K562 (cell line): ENCODE results near the gene PPM1H. TPM values are rescaled to one million over a fixed set of nuclear protein-coding genes. Genes with fewer than 3 reads are reported as not detected.
A peak's percentile ranks its signal among the peaks of the same experiment; 100 is the strongest.

Experiments used
- ATF1 ChIP-seq, 2 experiments: fragments of 450-650 bp in 1 of 2; IDR thresholded peaks; 2 replicates each; pipeline ENCODE4 v1.6.1; 2016; ENCODE audit warnings: missing compliant biosample characterization in 1 of 2, missing genetic modification characterization in 1 of 2
- BHLHE40 ChIP-seq: IDR thresholded peaks from 2 replicates; pipeline ENCODE4 v1.6.1; 2011; ENCODE audit warnings: low read length, improper control_type of control experiment
- BRF1 ChIP-seq: IDR thresholded peaks from 3 replicates; pipeline ENCODE4 v1.6.1; 2011; ENCODE audit warnings: borderline replicate concordance, mild to moderate bottlenecking; ENCODE audit not compliant: insufficient read length; ENCODE audit errors: extremely low read depth
- CBX8 ChIP-seq: fragments of 200-600 bp; sonication (generic); IDR thresholded peaks from 2 replicates; pipeline ENCODE4 v1.6.1; 2012; ENCODE audit warnings: borderline replicate concordance, mixed run types, low read depth, mild to moderate bottlenecking, moderate library complexity, mixed read lengths, low read length, control low read depth, inconsistent platforms; ENCODE audit not compliant: poor library complexity, severe bottlenecking; ENCODE audit errors: extremely low read depth
- DLX4 ChIP-seq: fragments of 250-450 bp; sonication (Bioruptor Pico); IDR thresholded peaks from 2 replicates; pipeline ENCODE4 v1.6.1; 2021; ENCODE audit warnings: mild to moderate bottlenecking
- HIVEP1 ChIP-seq: fragments of 250-450 bp; sonication (Bioruptor Pico); IDR thresholded peaks from 2 replicates; pipeline ENCODE4 v1.4.0; 2020; ENCODE audit warnings: mild to moderate bottlenecking
- MAFF ChIP-seq: IDR thresholded peaks from 2 replicates; pipeline ENCODE4 v1.6.1; 2012; ENCODE audit warnings: low read length, improper control_type of control experiment
- MNT ChIP-seq, 2 experiments: fragments of 450-650 bp; conservative IDR thresholded peaks; 2 replicates each; pipeline ENCODE4 v1.6.1; 2017; ENCODE audit warnings: mild to moderate bottlenecking in 2 of 2, moderate library complexity in 2 of 2
- NFE2 ChIP-seq: IDR thresholded peaks from 2 replicates; pipeline ENCODE4 v1.6.1; 2014; ENCODE audit warnings: antibody characterized with exemption, low read depth
- POLR3A ChIP-seq: IDR thresholded peaks from 2 replicates; pipeline ENCODE4 v1.6.1; 2011; ENCODE audit warnings: borderline replicate concordance, mild to moderate bottlenecking, moderate library complexity; ENCODE audit not compliant: insufficient read length, insufficient read depth; ENCODE audit errors: extremely low read depth
- SMARCA4 ChIP-seq: fragments of 450-650 bp; IDR thresholded peaks from 2 replicates; pipeline ENCODE4 v1.6.1; 2016
- SNAPC5 ChIP-seq: fragments of 250-450 bp; sonication (Bioruptor Pico); IDR thresholded peaks from 2 replicates; pipeline ENCODE4 v1.8.0; 2021; ENCODE audit warnings: moderate library complexity, mild to moderate bottlenecking, inconsistent platforms
- SRSF9 ChIP-seq: fragments of 200-400 bp; formaldehyde crosslinking; IDR thresholded peaks from 2 replicates; pipeline ENCODE4 v1.6.1; 2017; ENCODE audit warnings: low read depth, low read length, borderline replicate concordance
- TAF9B ChIP-seq: fragments of 450-650 bp; IDR thresholded peaks from 2 replicates; pipeline ENCODE4 v1.6.1; 2018; ENCODE audit warnings: mild to moderate bottlenecking; ENCODE audit not compliant: partially characterized antibody
- USF2 ChIP-seq: sonication (generic); formaldehyde crosslinking; IDR thresholded peaks from 2 replicates; pipeline ENCODE4 v1.5.0; 2020; ENCODE audit warnings: missing genetic modification reagents
- ZBTB49 ChIP-seq: sonication (generic); formaldehyde crosslinking; IDR thresholded peaks from 2 replicates; pipeline ENCODE4 v1.8.0; 2022; ENCODE audit warnings: missing genetic modification reagents, mild to moderate bottlenecking, borderline replicate concordance
- ZNF24 ChIP-seq: fragments of 450-650 bp; IDR thresholded peaks from 2 replicates; pipeline ENCODE4 v1.6.1; 2016
- ZNF3 ChIP-seq: fragments of 250-450 bp; sonication (Bioruptor Pico); IDR thresholded peaks from 2 replicates; pipeline ENCODE4 v1.5.0; 2021; ENCODE audit warnings: mild to moderate bottlenecking, moderate library complexity
- ZZZ3 ChIP-seq: fragments of 450-650 bp; IDR thresholded peaks from 2 replicates; pipeline ENCODE4 v1.6.1; 2016; ENCODE audit warnings: antibody characterized with exemption, mild to moderate bottlenecking, moderate library complexity
- polyA plus RNA-seq, 8 experiments: library from polyadenylated mRNA; depleted of rRNA in 4 of 8; stranded (reverse) in 5 of 8; unstranded in 3 of 8; fragments of >200 nt; fragmentation: Nextera tagmentation in 2 of 8; fragmentation: Illumina TruSeq in 1 of 8; extraction: Ambion mirVana in 2 of 8; extraction: Trizol in 1 of 8; gene quantifications; 2 replicates each; pipeline versions ENCODE4 v1.2.1 to v1.2.3, GENCODE V29; 2011 to 2014; ENCODE audit warnings: inconsistent platforms in 1 of 8, missing spikeins in 1 of 8
- total RNA-seq, 7 experiments: library from RNA; depleted of rRNA in 6 of 7; stranded (reverse); fragments of >200 nt in 6 of 7; fragmentation: Illumina TruSeq in 2 of 7; extraction: Trizol in 2 of 7; gene quantifications; 2 replicates each; pipeline versions ENCODE4 v1.2.1 to v1.2.3, GENCODE V29; 2011 to 2021; ENCODE audit warnings: low replicate concordance in 1 of 7
- TF ChIP-seq, protein P1 (sequence below): fragments of 450-650 bp; IDR thresholded peaks from 2 replicates; pipeline ENCODE4 v1.6.1; 2018; ENCODE audit not compliant: partially characterized antibody

Gene PPM1H
- total and polyA plus RNA-seq, 9 of the 15 experiments (the other 6 are each of a cell fraction or from before 2014, with no cell fraction given) = 5.3 to 29.3 (median 11.3) TPM

DNA sequence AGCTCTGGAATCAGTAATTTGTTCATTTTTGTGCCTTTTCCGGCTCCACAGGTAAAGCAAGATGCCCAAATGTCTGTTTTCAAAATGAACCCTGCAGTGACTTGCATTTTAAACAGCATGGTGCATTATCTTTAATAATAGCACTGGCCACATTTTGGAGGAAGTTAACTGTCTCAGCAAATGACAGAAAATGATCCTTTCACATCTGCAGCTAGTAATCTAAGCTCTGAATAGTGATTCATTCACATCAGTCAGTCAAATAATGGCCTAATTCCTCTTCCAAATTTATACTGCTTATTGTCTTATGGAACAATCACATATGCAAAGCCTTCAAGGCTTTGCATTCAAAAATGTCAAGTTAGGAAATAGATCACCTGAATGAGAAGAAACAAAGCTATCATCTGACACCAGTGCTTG, 75.6 kb downstream of the PPM1H start (continued):
- TF ChIP-seq MNT (conservative IDR thresholded peaks at IDR 0.05) = no peak
- TF ChIP-seq BHLHE40 = no peak
- no peak for TF ChIP-seq ZZZ3
- TF ChIP-seq ZBTB49 (CRISPR knock-in tag) = no peak
- TF ChIP-seq ZNF24 = no peak
- no peak for TF ChIP-seq SRSF9
- no peak for TF ChIP-seq BRF1
- TF ChIP-seq ZNF3 (CRISPR knock-in tag) = no peak
- TF ChIP-seq SNAPC5 = no peak
- TF ChIP-seq SMARCA4 = no peak
- TF ChIP-seq CBX8 = no peak
- TF ChIP-seq POLR3A = no peak
- no peak for TF ChIP-seq TAF9B
- no peak for TF ChIP-seq DLX4 (CRISPR knock-in tag)
- no peak for TF ChIP-seq ATF1 (CRISPR knock-in tag; IDR thresholded peaks at IDR 0.05)
- no peak for TF ChIP-seq ATF1 (tag; IDR thresholded peaks at IDR 0.05)
- no peak for TF ChIP-seq USF2 (CRISPR knock-in tag)
- TF ChIP-seq MAFF = peak; percentile 28; the same call in 1 of the 2 replicates
- TF ChIP-seq, protein P1, sequence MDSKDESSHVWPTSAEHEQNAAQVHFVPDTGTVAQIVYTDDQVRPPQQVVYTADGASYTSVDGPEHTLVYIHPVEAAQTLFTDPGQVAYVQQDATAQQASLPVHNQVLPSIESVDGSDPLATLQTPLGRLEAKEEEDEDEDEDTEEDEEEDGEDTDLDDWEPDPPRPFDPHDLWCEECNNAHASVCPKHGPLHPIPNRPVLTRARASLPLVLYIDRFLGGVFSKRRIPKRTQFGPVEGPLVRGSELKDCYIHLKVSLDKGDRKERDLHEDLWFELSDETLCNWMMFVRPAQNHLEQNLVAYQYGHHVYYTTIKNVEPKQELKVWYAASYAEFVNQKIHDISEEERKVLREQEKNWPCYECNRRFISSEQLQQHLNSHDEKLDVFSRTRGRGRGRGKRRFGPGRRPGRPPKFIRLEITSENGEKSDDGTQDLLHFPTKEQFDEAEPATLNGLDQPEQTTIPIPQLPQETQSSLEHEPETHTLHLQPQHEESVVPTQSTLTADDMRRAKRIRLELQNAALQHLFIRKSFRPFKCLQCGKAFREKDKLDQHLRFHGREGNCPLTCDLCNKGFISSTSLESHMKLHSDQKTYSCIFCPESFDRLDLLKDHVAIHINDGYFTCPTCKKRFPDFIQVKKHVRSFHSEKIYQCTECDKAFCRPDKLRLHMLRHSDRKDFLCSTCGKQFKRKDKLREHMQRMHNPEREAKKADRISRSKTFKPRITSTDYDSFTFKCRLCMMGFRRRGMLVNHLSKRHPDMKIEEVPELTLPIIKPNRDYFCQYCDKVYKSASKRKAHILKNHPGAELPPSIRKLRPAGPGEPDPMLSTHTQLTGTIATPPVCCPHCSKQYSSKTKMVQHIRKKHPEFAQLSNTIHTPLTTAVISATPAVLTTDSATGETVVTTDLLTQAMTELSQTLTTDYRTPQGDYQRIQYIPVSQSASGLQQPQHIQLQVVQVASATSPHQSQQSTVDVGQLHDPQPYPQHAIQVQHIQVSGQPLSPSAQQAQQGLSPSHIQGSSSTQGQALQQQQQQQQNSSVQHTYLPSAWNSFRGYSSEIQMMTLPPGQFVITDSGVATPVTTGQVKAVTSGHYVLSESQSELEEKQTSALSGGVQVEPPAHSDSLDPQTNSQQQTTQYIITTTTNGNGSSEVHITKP = no peak
- no peak for TF ChIP-seq HIVEP1 (CRISPR knock-in tag)
- TF ChIP-seq NFE2 = peak; percentile 69
